ENCODE measurements around the gene SERPINF2.

DNA sequence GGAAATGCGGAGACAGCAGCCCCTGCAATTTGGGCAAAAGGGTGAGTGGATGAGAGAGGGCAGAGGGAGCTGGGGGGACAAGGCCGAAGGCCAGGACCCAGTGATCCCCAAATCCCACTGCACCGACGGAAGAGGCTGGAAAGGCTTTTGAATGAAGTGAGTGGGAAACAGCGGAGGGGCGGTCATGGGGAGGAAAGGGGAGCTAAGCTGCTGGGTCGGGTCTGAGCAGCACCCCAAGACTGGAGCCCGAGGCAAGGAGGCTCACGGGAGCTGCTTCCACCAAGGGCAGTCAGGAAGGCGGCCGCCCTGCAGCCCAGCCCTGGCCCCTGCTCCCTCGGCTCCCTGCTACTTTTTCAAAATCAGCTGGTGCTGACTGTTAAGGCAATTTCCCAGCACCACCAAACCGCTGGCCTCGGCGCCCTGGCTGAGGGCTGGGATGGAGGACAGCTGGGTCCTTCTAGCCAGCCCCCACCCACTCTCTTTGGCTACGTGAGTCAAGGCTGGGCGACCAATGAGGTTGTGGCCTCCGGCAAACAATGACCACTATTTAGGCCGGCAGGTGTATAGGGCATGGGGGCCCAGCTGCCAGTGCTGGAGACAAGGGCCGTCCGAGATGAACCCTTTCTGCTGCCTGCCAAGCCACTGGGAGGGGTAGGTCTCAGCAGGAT is 19.7 kb downstream of the SERPINF2 start:
- no peak for TF ChIP-seq EZH2 (IDR thresholded peaks at IDR 0.05; ENCODE audit: borderline replicate concordance, low read depth, low read length, severe bottlenecking)
- TF ChIP-seq, protein P1, sequence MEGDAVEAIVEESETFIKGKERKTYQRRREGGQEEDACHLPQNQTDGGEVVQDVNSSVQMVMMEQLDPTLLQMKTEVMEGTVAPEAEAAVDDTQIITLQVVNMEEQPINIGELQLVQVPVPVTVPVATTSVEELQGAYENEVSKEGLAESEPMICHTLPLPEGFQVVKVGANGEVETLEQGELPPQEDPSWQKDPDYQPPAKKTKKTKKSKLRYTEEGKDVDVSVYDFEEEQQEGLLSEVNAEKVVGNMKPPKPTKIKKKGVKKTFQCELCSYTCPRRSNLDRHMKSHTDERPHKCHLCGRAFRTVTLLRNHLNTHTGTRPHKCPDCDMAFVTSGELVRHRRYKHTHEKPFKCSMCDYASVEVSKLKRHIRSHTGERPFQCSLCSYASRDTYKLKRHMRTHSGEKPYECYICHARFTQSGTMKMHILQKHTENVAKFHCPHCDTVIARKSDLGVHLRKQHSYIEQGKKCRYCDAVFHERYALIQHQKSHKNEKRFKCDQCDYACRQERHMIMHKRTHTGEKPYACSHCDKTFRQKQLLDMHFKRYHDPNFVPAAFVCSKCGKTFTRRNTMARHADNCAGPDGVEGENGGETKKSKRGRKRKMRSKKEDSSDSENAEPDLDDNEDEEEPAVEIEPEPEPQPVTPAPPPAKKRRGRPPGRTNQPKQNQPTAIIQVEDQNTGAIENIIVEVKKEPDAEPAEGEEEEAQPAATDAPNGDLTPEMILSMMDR (IDR thresholded peaks at IDR 0.05; ENCODE audit: borderline replicate concordance, extremely low read depth, low read length, poor library complexity, severe bottlenecking): no peak

Data from DND-41 (cell line).